Neuronal stem cell (in vitro differentiated cells): Measurements from ENCODE around the gene KRT8.

Experiments
- DNase-seq: peaks from one replicate; pipeline ENCODE4 v3.0.0-alpha.2; 2013; ENCODE audit warnings: low spot score
- H2AFZ ChIP-seq: one replicate; pipeline ENCODE4 v1.6.1; 2013; ENCODE audit warnings: mild to moderate bottlenecking, low read length, inconsistent platforms
- H2AK5ac ChIP-seq: 2 replicates; pipeline ENCODE4 v1.6.1; 2013; ENCODE audit warnings: low read depth, mild to moderate bottlenecking, inconsistent platforms, low read length, moderate library complexity, mixed read lengths
- H2BK120ac ChIP-seq: 2 replicates; pipeline ENCODE4 v1.6.1; 2013; ENCODE audit warnings: low read depth, mild to moderate bottlenecking, inconsistent platforms, low read length, moderate library complexity, mixed read lengths
- H2BK12ac ChIP-seq: one replicate; pipeline ENCODE4 v1.6.1; 2013; ENCODE audit warnings: low read length, inconsistent platforms
- H2BK15ac ChIP-seq: 2 replicates; pipeline ENCODE4 v1.6.1; 2013; ENCODE audit warnings: mild to moderate bottlenecking, low read length, inconsistent platforms, mixed read lengths
- H2BK5ac ChIP-seq: one replicate; pipeline ENCODE4 v1.6.1; 2013; ENCODE audit warnings: inconsistent platforms, mild to moderate bottlenecking, low read length, moderate library complexity
- H3K14ac ChIP-seq: one replicate; pipeline ENCODE4 v1.6.1; 2013; ENCODE audit warnings: low read length, inconsistent platforms
- H3K18ac ChIP-seq: 2 replicates; pipeline ENCODE4 v1.6.1; 2013; ENCODE audit warnings: low read length, inconsistent platforms
- H3K23ac ChIP-seq: 2 replicates; pipeline ENCODE4 v1.6.1; 2013; ENCODE audit warnings: low read depth, mild to moderate bottlenecking, mixed read lengths, low read length, inconsistent platforms; ENCODE audit not compliant: poor library complexity
- H3K27ac ChIP-seq: replicated peaks from 3 replicates; pipeline ENCODE4 v1.5.1; 2013; ENCODE audit warnings: low read length, inconsistent platforms
- H3K27me3 ChIP-seq, 3 experiments: 2 replicates each; pipeline ENCODE4 v1.6.1; 2013; ENCODE audit warnings: low read length in 3 of 3, mild to moderate bottlenecking in 2 of 3, inconsistent platforms in 1 of 3, low read depth in 1 of 3, mixed read lengths in 1 of 3, moderate library complexity in 1 of 3; ENCODE audit not compliant: control insufficient read depth in 3 of 3, insufficient read depth in 3 of 3
- H3K36me3 ChIP-seq, 2 donors: replicated peaks in 1 of 2; 2 replicates each; pipeline ENCODE4 v1.6.1; 2013; ENCODE audit warnings: low read length in 2 of 2; ENCODE audit not compliant: control insufficient read depth in 2 of 2, insufficient read depth in 2 of 2
- H3K4ac ChIP-seq: 2 replicates; pipeline ENCODE4 v1.6.1; 2013; ENCODE audit warnings: inconsistent platforms, mild to moderate bottlenecking, low read length, moderate library complexity
- H3K4me1 ChIP-seq, 2 donors: 1 replicate in 1 of 2; 2 replicates in 1 of 2; pipeline ENCODE4 v1.6.1; 2013; ENCODE audit warnings: low read length in 2 of 2, low read depth in 1 of 2; ENCODE audit not compliant: control insufficient read depth in 2 of 2, insufficient read depth in 1 of 2
- H3K4me2 ChIP-seq: one replicate; pipeline ENCODE4 v1.6.1; 2013; ENCODE audit warnings: mild to moderate bottlenecking, low read length, inconsistent platforms; ENCODE audit not compliant: insufficient read depth, poor library complexity, severe bottlenecking
- H3K4me3 ChIP-seq, 2 donors: 2 replicates each; pipeline ENCODE4 v1.5.1; 2013; ENCODE audit warnings: low read length in 2 of 2, mild to moderate bottlenecking in 2 of 2, inconsistent platforms in 1 of 2, moderate library complexity in 1 of 2
- H3K79me1 ChIP-seq: one replicate; pipeline ENCODE4 v1.6.1; 2013; ENCODE audit warnings: low read depth, mild to moderate bottlenecking, inconsistent platforms, low read length, moderate library complexity
- H3K9ac ChIP-seq: one replicate; pipeline ENCODE4 v1.6.1; 2013; ENCODE audit warnings: mild to moderate bottlenecking, low read depth, low read length, inconsistent platforms; ENCODE audit not compliant: poor library complexity
- H3K9me3 ChIP-seq, 2 donors: replicated peaks in 1 of 2; 2 replicates each; pipeline versions ENCODE3 to v1.6.1; 2013; ENCODE audit warnings: low read length in 2 of 2, mild to moderate bottlenecking in 2 of 2, inconsistent platforms in 1 of 2, low read depth in 1 of 2, mixed read lengths in 1 of 2, moderate library complexity in 1 of 2; ENCODE audit not compliant: control insufficient read depth in 2 of 2, insufficient read depth in 1 of 2
- H4K8ac ChIP-seq: one replicate; pipeline ENCODE4 v1.6.1; 2013; ENCODE audit warnings: low read depth, mild to moderate bottlenecking, inconsistent platforms, low read length, moderate library complexity
- H4K91ac ChIP-seq: one replicate; pipeline ENCODE4 v1.6.1; 2013; ENCODE audit warnings: low read length, low read depth, mild to moderate bottlenecking, inconsistent platforms; ENCODE audit not compliant: poor library complexity
- WGBS, 2 donors: extraction: QIAGEN DNeasy Blood & Tissue Kit; methylation state at CpG; one replicate each; pipeline ENCODE4 v1.1.7; 2013; ENCODE audit warnings: missing lambda C conversion rate in 2 of 2, mixed read lengths in 1 of 2; ENCODE audit not compliant: insufficient read length in 2 of 2, insufficient replicate concordance in 1 of 2; ENCODE audit errors: extremely low coverage in 2 of 2; 5-methylcytosine and 5-hydroxymethylcytosine counted together

The KRT8 gene

DNA sequence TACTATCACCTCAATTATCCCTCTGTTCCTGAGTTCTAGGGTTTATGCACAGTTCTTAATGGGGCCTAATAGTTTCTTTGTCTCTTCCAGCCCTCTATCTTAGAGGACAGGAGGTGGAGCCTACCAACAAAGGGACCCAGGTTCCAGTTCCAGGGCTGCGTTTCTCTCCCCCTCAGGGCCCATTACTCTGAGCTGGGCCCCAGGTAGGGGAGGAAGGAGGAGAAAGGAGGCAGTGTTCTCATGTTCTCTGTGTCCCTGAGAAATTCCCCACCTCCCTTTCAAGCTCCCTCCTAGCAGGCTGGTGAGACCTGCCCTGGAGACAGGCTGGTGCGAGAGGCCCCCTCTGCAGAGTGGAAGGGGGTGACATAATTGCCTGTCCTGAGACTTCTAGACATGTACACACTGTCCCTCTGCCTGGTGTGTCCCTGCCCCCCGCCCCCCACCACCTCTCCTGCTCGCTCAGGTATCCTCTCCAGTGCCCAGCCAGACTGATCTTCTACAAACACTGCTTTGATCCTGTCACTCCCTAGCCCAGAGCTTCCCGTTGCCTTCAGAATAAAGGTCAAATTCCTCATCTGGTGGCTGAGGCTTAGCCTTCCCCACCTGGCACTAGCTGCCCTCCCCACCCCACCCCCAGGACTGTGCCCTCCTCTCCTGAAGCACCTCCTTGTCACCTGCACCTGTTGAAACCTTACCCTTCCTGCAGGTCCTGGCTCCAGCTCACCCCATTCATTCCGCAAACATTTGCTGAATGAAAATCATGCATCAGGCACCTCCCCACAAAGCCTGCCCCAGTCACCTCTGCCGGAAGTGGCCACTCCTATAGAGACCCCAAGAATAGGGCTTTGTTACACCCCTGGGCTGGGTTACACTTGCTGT lies 21.1 kb upstream of the KRT8 start:
- DNase-seq = no peak
- WGBS, 2 donors = no CpG with 5 or more reads among the region's 7 CpGs
- peak overlapping the region; percentile 49 for H2BK5ac ChIP-seq

DNA sequence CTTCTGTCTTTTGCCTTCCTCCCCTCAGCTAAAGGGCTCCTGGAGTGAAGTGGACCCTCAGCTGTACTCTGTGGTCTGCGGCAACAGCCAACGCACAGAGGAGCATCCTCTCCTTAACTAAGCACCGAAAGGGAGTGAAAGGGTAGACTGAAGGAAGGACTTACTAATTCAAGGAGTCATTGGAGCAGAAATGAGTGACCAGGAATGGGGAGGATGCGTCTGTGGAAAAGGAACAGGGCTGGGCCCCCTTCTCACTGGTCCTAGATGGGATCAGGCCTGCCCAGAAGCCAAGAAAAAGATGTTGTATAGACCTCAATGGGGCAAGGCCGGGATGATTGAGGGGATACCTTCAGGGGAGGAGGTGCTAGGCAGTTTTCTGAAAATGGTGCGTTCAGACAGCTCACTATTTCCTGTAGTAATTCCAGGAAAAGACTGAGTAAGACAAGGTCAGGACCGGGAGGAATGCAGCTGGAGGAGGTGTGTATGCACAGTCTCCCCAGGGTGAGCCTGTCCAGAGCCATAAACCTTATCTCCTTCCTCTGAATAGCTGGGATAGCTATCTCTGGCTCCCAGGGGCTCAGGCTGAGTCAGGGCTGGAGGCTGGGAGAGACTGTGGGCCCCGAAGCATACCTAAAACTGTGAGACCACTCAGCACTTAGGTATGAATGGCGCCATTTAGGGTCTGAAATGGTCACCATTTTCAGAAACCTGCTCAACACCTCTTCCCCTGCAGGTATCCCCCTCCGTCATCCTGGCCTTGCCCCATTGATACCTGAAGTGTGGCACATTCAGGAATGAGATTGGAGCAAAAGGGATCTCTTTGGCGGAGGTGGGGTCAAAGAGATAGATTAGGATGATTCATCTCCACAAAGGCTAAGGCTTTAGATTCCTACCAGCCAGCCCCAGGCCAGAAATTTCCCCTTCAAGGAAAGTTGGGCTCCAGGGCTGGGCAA lies 20.2 kb upstream of the KRT8 start:
- Histone ChIP-seq H3K18ac (peak overlapping the region; percentile 39), H3K27me3 (no peaks in the 10 kb centered on the region), H3K9me3 (no peaks in the 10 kb centered on the region), H3K4ac (no peak overlapping the region), H4K91ac (no peak overlapping the region), H2BK12ac (peak overlapping the region; percentile 77), H2BK5ac (no peak overlapping the region), H3K27ac (no peak overlapping the region), H2BK15ac (peak overlapping the region; percentile 41), H3K23ac (no peak overlapping the region), H2AFZ (peak overlapping the region; percentile 35), H3K4me3 (no peak overlapping the region), H2AK5ac (peak overlapping the region; percentile 14), H4K8ac (no peak overlapping the region), H3K9ac (peak overlapping the region; percentile 9), H3K79me1 (no peaks in the 10 kb centered on the region), H2BK120ac (peak overlapping the region; percentile 4), H3K14ac (no peak overlapping the region), H3K4me1 (peaks cover 5 to 39% of the 10 kb centered on the region in 2 donors), H3K4me2 (no peak overlapping the region), H3K36me3 (no peaks in the 10 kb centered on the region)
- no CpG with 5 or more reads among the region's 11 CpGs for WGBS, 2 donors
- DNase-seq = no peak

More for the DNA sequence above, 21.1 kb upstream of the KRT8 start:
- H2AFZ ChIP-seq = peak overlapping the region; percentile 35
- no peak overlapping the region for H3K27ac ChIP-seq
- no peak overlapping the region for H3K4me2 ChIP-seq
- H3K4me1 ChIP-seq = peaks cover 5 to 34% of the 10 kb centered on the region in 2 donors
- peak overlapping the region; percentile 38 for H3K9ac ChIP-seq
- no peak overlapping the region for H3K4me3 ChIP-seq
- peak overlapping the region; percentile 51 for H2AK5ac ChIP-seq
- no peak overlapping the region for H3K4ac ChIP-seq
- H2BK12ac ChIP-seq = no peak overlapping the region
- peak overlapping the region; percentile 4 for H2BK120ac ChIP-seq
- no peaks in the 10 kb centered on the region for H3K79me1 ChIP-seq
- no peak overlapping the region for H4K8ac ChIP-seq
- no peaks in the 10 kb centered on the region for H3K9me3 ChIP-seq
- peak overlapping the region; percentile 50 for H4K91ac ChIP-seq
- no peaks in the 10 kb centered on the region for H3K27me3 ChIP-seq
- H3K18ac ChIP-seq = peak overlapping the region; percentile 66
- H3K23ac ChIP-seq = peak overlapping the region; percentile 11
- no peak overlapping the region for H3K14ac ChIP-seq
- H2BK15ac ChIP-seq = peak overlapping the region; percentile 41
- no peaks in the 10 kb centered on the region for H3K36me3 ChIP-seq

DNA sequence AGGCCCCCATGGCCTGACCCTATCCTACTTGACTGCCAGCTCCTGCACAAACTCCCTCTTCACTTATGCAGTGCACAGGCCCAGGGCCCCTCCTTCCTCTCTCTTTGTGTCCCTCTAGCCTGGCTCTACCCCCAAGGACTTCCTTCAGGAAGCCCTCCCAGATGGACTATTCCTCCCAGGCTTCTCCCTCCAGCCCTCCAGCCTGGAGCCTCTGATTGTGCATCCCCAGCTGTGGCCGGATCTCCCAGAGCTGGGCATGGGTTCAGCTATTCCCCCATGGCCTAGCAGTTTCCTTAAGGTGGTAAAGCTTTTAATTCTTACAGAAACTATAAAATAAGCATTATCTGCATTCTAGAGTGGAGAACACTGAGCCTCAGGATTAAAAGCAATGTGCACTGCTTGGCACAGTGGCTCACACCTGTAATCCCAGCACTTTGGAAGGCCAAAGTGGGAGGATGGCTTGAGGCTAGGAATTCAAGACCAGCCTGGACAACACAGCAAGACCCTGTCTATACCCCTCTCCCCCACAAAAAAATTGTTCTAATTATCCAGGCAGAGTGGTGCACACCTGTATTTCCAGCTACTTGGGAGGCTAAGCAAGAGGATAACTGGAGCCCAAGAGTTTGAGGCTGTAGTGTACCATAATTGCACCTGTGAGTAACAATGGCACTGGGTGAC lies 16.8 kb upstream of the KRT8 start:
- no peak overlapping the region for H3K14ac ChIP-seq
- H3K4me3 ChIP-seq = no peak overlapping the region
- H3K4me2 ChIP-seq = no peak overlapping the region
- no CpG with 5 or more reads among the region's 1 CpG for WGBS, 2 donors
- H2AK5ac ChIP-seq = peak overlapping the region; percentile 39
- H3K27ac ChIP-seq = no peak overlapping the region
- no peak overlapping the region for H4K91ac ChIP-seq
- H3K27me3 ChIP-seq = no peaks in the 10 kb centered on the region
- no peaks in the 10 kb centered on the region for H3K79me1 ChIP-seq
- no peak overlapping the region for H3K9ac ChIP-seq
- H2BK15ac ChIP-seq = no peak overlapping the region
- H3K4me1 ChIP-seq = peaks cover 0 to 29% of the 10 kb centered on the region in 2 donors
- H3K9me3 ChIP-seq = no peaks in the 10 kb centered on the region
- H4K8ac ChIP-seq = no peak overlapping the region
- H2BK120ac ChIP-seq = peak overlapping the region; percentile 22
- no peak for DNase-seq
- H3K18ac ChIP-seq = peak overlapping the region; percentile 73
- H2BK5ac ChIP-seq = peak overlapping the region; percentile 10
- H3K23ac ChIP-seq = no peak overlapping the region
- H2BK12ac ChIP-seq = peak overlapping the region; percentile 28
- no peak overlapping the region for H3K4ac ChIP-seq
- H2AFZ ChIP-seq = no peak overlapping the region
- H3K36me3 ChIP-seq = no peaks in the 10 kb centered on the region
